ENCODE measurements around the gene C19orf25.

C19orf25 gene

DNA sequence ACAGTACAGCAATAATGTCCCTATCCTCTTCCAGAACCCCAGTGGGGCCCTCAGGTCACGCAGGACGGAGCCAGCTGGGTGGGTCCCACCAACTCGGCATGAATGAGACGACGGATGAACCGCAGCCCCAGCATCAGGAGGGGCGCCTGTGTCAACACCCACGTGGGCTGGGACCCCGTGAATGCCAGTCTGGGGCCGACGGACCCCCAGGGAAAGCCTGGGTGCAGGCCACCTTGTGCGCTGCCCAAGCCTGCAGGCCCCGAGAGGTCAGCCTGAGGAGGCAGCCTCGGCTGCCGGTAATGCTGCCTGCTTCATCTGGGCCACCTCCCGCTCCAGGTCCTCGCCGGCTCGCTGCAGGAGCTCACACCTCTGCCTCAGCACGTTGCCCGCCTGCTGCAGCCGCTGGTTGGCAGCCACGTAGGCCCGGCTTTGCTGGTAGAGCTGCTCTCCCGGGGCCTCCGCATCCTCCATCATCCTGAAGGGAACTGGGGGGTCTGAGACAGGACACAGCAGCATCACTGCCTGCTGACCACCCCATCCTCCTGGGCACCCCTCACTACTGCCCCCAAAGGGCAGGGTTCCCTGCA lies 4.2 kb downstream of the C19orf25 start:
- no peak for DNase-seq

DNA sequence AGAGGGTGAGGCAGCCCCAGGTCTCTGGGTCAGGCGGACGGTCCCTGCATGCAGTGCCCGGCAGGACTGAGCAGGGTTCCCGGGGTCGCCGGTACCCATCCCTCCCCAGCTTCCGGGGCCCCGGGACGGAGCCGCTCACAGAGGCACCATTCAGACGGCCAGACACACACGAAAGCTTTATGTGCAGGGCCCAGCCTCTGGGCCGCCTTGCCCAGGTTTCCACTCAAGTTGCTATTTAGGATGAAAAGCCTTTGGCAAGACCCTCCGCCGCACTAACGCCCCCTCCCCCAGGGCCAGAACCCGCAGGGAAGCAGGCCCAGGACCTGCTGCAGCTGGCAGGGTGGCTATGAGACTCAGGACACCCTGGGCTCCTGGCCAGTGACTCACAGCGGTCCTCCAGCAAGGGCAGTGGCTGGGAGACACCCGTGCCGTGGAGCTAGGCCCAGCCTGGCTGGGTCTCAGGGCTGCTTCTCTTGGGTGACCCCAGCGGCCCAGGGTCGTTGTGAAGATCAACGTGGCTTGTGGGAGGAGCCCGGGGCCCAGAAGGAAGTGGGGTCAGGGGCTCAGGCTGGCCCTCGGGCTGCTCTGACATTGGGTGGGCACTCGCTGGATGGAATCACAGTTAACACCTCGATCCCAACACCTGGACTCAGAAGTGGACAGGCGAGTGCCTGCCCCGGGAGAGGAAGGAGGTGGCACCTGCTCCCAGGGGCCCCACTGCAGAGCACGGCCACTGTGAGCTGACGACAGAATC lies 4.8 kb downstream of the C19orf25 start:
- no peak for DNase-seq

DNA sequence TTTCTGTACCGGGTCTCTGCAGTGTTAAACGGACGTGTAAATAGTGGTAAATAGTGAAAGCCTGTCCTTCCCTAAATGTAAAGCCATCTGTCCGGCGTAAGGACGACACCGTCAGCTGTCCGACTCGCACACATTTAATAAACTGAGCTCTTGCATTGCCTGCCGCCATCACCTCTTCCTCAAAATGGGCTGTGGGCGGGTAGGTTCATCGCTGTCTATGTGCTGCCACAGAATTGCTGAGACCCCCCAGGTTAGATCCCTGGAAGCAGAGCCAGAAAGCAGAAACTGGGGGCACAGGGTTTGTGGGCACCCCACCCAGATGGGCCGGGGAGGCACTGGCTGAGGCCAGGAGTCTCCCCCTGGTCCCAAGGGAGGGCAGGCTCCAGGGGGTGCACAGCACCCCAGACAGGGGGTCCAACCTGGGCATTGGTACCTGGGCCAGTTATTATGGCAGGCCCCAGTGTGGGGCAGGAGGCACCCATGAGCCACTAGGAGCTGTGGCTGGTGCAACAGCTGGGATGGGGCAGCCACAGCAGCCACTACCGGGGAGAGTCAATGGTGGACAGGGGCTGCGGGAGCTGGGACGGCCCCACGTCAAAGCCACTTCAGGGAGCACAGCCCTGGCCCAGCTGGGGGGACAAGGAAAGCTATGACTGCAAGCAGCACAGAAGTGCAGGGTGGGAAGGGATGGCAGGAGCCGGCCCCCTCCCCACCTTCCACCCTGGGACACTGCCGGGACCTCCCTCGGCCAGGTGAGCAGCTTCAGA lies 5.7 kb downstream of the C19orf25 start:
- no peak for DNase-seq

DNA sequence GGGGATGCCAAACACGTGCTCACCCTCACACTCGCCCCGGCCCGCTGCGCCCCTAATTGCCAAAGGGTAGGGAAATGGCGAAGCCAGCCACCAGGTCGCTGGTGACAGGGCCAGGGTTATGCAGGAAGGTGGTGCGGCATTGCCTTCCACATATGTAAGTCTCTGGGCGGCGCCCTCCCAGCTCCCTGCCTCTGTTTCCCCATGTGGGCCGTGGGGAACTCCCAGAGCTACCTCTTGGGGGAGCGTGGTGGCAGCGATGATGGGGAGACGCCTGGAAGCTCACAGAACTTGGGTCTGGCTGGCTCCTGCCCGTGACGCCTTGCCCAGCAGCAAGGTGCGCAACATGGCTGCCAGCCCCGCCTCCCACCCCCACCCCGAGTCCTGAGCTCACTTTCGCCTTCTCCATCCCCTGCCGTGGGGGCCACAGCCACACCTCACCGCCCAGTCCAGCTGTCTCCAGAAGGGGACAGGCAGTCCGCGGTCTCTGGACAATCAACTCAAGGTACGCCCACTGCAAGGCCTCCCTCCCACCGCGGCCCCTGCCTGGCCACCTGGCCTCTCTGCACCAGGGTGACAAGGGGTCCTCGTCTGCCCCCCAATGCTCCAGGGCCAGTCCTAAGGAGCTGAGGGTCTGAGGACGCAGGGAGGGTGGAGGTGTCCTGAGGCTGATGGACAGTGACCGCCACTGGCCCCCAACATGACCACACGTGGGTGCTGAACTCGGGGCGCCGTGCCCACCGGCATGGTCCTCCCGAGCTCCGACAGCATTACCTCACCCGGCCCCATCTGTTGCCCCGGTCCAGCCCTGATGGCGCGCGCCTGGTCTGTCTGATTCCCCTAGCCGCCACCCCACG lies 6.6 kb downstream of the C19orf25 start:
- DNase-seq: peak; percentile 43

DNA sequence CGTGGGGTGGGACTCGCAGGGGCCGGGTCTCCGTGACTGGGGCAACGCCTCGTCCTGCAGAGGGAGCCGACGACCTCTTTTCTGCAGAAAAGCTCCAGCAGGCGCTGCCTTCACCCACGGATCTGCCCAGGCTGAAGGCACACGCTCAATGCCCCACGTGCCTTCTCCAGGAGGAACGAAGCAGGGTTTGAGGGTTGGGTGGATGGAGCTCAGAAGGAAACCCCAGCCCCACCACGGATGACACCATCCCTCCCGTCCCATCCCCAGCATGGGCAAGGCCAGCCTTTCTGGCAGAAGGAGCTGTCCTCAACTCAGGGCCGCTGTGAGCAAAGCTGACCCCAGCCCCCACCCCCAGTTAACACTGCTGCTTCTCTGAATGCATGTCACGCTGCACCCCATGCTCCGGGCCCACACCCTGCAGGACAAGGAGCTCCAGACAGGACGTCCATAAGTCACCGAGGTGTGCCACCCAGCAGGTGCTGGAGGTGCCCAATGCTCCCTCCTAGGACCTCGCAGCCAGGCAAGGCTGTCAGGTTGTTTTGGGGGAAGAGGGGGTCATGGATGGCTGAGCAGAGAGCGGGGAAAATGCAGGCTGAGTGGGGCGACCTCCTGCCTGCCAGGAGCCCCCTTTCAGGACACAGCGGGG lies 7.4 kb downstream of the C19orf25 start:
- DNase-seq: peak; percentile 15

DNA sequence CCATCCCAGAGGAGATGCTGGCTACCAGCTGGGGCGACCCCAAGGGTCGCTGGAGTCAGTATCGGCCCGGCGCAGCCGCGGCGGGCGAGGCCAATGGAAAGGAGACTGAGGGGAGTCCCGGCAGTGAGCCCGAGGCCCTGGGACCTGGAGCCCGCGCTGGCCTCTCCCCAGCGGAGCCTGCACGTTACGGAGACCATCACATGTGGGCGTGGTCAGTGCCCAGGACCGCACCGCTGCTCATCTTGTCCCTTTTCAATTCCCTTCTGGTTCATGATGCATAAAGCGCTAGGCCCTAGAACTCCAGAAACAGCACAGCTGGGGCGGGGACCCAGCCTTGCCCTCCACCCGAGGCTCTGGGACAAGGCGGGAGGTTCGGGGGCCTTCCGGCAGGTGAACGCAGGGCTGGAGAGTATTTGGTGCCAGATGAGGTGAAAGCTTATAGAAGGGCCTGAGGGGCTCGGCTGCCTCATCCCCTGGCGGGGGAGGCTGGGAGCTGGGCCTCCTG lies 8.0 kb downstream of the C19orf25 start:
- DNase-seq: peak; percentile 59

DNA sequence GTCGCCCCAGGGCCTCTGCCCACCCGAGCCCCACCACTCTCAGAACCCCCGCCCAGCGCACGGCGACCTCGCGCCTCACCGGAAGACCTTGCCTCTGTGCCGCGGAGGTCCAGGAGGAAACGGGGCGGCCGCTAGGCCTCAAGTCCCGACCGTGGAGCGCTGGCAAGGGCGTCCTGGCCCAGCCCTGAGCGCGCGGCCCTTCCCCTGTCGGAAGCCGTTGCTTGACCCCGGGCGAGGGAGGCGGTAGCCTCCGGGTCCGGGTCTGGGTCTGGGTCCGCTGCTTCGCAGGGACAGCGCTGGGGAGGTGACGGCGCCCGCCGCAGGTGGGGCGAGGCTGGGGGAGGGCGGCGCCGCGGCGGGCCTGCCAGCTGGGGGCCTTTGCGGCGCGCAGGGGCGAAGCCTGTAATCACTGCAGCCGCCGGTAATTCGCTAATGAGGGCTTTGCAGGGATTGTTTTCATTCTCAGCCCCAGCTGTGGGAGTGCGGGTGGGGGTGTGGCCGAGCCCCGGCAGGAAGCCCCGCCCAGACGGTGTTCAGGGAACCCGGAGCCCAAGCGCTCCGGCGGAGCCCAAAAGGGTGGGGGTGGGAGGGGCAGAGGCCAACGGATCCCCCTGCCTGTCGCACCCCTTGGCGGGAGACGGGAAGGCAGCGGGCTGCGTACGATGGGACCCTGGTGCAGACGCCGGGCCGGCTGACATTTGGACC lies 8.6 kb downstream of the C19orf25 start:
- DNase-seq: peak; percentile 80

DNA sequence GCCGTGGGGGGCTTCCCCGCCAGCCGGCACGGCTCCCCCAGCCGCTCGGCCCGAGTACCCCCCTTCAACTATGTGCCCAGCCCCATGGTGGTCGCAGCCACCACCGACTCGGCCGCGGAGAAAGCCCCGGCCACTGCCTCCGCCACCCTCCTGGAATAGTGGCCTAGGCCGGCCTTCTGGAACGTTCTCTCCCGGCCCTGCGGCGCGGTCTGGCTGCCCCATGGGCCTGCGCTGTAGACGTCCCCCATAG lies 9.0 kb downstream of the C19orf25 start:
- no peak for DNase-seq

DNA sequence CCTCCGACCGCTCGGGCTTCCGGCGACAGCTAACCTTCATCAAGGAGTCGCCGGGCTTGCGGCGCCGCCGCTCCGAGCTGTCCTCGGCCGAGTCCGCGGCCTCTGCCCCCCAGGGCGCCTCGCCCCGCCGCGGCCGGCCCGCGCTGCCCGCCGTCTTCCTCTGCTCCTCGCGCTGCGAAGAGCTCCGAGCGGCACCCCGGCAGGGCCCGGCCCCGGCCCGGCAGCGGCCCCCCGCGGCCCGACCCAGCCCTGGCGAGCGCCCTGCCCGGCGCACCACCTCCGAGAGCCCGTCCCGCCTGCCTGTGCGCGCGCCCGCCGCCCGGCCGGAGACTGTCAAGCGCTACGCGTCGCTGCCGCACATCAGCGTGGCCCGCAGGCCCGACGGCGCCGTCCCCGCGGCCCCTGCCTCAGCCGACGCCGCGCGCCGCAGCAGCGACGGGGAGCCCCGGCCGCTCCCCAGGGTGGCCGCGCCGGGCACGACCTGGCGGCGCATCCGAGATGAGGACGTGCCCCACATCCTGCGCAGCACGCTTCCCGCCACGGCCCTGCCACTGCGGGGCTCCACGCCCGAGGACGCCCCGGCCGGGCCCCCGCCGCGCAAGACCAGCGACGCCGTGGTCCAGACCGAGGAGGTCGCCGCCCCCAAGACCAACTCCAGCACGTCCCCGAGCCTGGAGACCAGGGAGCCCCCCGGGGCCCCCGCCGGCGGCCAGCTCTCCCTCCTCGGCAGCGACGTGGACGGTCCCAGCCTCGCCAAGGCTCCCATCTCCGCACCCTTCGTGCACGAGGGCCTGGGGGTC lies 9.6 kb downstream of the C19orf25 start:
- DNase-seq: peak; percentile 26

DNA sequence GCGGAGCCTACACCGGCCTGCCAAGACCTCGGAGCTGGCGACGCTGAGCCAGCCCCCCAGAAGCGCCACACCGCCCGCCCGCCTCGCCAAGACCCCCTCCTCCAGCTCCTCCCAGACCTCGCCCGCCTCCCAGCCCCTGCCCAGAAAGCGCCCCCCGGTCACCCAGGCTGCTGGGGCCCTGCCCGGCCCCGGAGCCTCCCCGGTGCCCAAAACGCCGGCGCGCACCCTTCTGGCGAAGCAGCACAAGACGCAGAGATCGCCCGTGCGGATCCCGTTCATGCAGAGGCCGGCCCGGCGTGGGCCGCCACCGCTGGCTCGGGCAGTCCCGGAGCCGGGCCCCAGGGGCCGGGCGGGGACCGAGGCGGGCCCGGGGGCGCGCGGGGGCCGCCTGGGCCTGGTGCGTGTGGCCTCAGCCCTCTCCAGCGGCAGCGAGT lies 10.2 kb downstream of the C19orf25 start:
- DNase-seq: peak; percentile 26

DNA sequence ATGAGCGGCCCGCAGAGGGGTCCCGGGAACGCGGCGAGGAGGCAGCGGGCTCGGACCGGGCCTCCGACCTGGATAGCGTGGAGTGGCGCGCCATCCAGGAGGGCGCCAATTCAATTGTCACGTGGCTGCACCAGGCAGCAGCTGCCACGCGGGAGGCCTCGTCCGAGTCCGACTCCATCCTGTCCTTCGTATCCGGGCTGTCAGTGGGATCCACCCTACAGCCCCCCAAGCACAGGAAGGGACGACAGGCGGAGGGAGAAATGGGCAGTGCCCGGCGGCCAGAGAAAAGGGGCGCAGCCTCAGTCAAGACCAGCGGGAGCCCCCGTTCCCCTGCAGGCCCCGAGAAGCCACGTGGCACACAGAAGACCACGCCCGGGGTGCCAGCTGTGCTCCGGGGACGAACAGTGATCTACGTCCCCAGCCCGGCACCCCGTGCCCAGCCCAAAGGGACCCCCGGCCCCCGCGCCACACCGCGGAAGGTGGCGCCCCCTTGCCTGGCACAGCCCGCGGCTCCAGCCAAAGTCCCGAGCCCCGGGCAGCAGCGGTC lies 10.7 kb downstream of the C19orf25 start:
- no peak for DNase-seq

DNA sequence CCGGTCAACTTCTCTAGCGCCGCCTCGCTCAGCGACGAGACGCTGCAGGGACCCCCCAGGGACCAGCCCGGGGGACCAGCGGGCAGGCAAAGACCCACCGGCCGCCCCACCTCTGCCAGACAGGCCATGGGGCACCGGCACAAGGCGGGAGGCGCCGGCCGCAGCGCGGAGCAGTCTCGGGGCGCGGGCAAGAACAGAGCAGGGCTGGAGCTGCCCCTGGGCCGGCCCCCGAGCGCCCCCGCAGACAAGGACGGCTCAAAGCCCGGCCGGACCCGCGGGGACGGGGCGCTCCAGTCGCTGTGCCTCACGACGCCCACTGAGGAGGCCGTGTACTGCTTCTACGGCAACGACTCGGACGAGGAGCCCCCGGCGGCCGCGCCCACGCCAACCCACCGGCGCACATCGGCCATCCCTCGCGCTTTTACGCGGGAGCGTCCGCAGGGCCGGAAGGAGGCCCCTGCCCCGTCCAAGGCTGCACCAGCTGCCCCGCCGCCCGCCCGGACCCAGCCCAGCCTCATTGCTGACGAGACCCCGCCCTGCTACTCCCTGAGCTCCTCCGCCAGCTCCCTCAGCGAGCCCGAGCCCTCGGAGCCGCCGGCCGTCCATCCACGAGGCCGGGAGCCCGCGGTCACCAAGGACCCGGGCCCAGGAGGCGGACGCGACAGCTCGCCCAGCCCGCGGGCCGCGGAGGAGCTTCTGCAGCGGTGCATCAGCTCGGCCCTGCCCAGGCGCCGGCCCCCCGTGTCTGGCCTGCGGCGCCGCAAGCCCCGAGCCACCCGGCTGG lies 11.3 kb downstream of the C19orf25 start:
- DNase-seq: no peak

DNA sequence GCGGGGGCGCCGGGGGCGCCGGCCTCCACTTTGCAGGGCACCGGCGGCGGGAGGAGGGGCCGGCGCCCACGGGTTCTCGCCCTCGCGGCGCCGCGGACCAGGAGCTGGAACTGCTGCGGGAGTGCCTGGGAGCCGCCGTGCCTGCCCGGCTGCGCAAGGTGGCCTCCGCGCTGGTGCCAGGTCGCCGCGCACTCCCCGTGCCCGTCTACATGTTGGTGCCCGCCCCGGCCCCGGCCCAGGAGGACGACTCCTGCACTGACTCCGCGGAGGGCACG lies 11.9 kb downstream of the C19orf25 start:
- no peak for DNase-seq

DNA sequence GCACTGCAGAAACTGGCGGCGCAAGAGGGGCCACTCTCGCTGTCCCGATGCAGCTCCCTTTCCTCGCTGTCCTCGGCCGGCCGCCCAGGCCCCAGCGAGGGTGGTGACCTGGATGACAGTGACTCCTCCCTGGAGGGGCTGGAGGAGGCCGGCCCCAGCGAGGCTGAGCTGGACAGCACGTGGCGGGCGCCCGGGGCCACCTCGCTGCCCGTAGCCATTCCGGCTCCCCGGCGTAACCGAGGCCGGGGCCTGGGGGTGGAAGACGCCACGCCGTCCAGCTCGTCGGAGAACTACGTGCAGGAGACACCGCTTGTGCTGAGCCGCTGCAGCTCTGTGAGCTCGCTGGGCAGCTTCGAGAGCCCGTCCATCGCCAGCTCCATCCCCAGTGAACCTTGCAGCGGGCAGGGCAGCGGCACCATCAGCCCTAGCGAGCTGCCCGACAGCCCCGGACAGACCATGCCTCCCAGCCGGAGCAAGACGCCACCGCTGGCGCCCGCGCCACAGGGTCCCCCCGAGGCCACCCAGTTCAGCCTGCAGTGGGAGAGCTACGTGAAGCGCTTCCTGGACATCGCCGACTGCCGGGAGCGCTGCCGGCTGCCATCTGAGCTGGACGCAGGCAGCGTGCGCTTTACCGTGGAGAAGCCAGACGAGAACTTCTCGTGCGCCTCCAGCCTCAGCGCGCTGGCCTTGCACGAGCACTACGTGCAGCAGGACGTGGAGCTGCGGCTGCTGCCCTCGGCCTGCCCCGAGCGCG lies 12.4 kb downstream of the C19orf25 start:
- DNase-seq: no peak

DNA sequence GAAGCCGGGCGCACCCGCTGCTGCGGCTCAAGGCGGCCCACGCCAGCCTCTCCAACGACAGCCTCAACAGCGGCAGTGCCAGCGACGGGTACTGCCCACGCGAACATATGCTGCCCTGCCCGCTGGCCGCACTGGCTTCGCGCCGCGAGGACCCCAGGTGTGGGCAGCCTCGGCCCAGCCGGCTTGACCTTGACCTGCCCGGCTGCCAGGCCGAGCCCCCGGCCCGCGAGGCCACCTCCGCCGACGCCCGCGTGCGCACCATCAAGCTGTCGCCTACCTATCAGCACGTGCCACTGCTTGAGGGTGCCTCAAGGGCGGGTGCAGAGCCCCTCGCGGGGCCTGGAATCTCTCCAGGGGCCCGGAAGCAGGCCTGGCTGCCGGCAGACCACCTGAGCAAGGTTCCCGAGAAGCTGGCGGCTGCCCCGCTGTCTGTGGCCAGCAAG lies 13.0 kb downstream of the C19orf25 start:
- no peak for DNase-seq

DNA sequence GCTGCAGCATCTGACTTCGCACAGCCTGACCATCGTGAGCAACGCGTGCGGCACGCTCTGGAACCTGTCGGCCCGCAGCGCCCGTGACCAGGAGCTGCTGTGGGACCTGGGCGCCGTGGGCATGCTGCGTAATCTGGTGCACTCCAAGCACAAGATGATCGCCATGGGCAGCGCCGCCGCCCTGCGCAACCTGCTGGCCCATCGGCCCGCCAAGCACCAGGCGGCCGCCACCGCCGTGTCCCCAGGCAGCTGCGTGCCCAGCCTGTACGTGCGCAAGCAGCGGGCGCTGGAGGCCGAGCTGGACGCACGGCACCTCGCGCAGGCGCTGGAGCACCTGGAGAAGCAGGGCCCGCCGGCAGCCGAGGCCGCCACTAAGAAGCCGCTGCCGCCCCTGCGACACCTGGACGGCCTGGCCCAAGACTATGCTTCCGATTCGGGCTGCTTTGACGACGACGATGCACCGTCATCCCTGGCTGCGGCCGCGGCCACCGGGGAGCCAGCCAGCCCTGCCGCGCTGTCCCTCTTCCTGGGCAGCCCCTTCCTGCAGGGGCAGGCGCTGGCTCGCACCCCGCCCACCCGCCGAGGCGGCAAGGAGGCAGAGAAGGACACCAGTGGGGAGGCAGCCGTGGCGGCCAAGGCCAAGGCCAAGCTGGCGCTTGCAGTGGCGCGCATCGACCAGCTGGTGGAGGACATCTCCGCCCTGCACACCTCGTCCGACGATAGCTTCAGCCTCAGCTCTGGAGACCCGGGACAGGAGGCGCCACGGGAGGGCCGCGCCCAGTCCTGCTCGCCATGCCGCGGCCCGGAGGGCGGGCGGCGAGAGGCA lies 13.6 kb downstream of the C19orf25 start:
- no peak for DNase-seq

DNA sequence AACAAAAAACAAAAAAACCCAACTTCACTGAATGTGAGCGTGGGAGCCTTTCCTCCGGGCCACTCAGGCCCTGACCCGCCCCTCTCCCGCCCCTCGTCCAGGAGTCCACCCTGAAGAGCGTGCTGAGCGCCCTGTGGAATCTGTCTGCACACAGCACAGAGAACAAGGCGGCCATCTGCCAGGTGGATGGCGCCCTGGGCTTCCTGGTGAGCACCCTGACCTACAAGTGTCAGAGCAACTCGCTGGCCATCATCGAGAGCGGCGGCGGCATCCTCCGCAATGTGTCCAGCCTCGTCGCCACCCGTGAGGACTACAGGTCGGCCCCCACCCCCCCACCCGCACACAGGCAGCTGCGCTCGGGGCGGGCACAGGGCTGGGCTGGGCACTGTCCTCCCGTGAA lies 17.2 kb downstream of the C19orf25 start:
- no peak for DNase-seq
